Gastrocnemius medialis (tissue), 4 donors: ENCODE results near the gene SIAH1. TPM values are rescaled to one million over a fixed set of nuclear protein-coding genes. Genes with fewer than 3 reads are reported as not detected.
"Not testable (repeated sequence)": the region's sequence is repeated elsewhere in the genome, so short reads cannot be mapped to it uniquely, and the experiment has no call there.

Experiments used
- ATAC-seq, 2 donors: fragments of 150-250 bp; one replicate each; pipeline ENCODE4 v1.9.1; 2016
- DNase-seq, 2 donors: peaks; one replicate each; pipeline ENCODE4 v3.0.0-alpha.2; 2019
- H3K27ac ChIP-seq, 4 donors: fragments of 200-600 bp; sonication (generic); 1 replicate in 1 of 4; 2 replicates in 3 of 4; pipeline ENCODE4 v1.5.1; 2016 to 2018; ENCODE audit warnings: mild to moderate bottlenecking in 2 of 4, moderate library complexity in 1 of 4
- H3K27me3 ChIP-seq, 3 donors: fragments of 200-600 bp; sonication (generic) in 2 of 3; 1 replicate in 1 of 3; 2 replicates in 2 of 3; pipeline versions ENCODE4 v1.5.1 to v1.6.0; 2016 to 2019; ENCODE audit warnings: mild to moderate bottlenecking in 1 of 3, moderate library complexity in 1 of 3
- H3K36me3 ChIP-seq, 2 donors: fragments of 200-600 bp; sonication (generic) in 1 of 2; one replicate each; pipeline ENCODE4 v1.5.1; 2017 to 2018
- H3K4me1 ChIP-seq, 2 donors: fragments of 200-600 bp; sonication (generic) in 1 of 2; one replicate each; pipeline ENCODE4 v1.5.1; 2016 to 2017; ENCODE audit warnings: mild to moderate bottlenecking in 2 of 2
- H3K4me3 ChIP-seq, 4 donors: fragments of 200-600 bp; sonication (generic) in 3 of 4; 1 replicate in 1 of 4; 2 replicates in 3 of 4; pipeline ENCODE4 v1.5.1; 2016 to 2019; ENCODE audit warnings: mild to moderate bottlenecking in 2 of 4
- H3K9me3 ChIP-seq, 3 donors: fragments of 200-600 bp; sonication (generic) in 2 of 3; 1 replicate in 1 of 3; 2 replicates in 2 of 3; pipeline ENCODE4 v1.5.1; 2016 to 2019
- POLR2A ChIP-seq, 2 donors: fragments of 450-650 bp; IDR thresholded peaks; one replicate each; pipeline ENCODE4 v1.6.1; 2017; ENCODE audit warnings: antibody characterized with exemption in 2 of 2, mild to moderate bottlenecking in 2 of 2, moderate library complexity in 2 of 2
- in situ Hi-C, 4 donors: fragments of 200-750 bp; cut with MboI; loops; one replicate each; pipeline versions ENCODE4 v1.15.0 to v1.8.0; 2017; ENCODE audit warnings: low sequenced_read_pairs in 4 of 4
- intact Hi-C: fragments of 100-400 bp; cut with DNase I; formaldehyde crosslinking; loops from one replicate; pipeline ENCODE4 v1.15.1; 2023; ENCODE audit warnings: low total_unique reads
- total RNA-seq, 4 donors: library from RNA; depleted of rRNA; stranded (reverse); fragments of >200 nt; gene quantifications; one replicate each; pipeline versions ENCODE4 v1.1.0 to v1.2.3, GENCODE V29; 2016
- TF ChIP-seq, protein P1 (sequence below), 5 experiments: fragments of 450-650 bp in 3 of 5; fragments of 200-600 bp in 2 of 5; sonication (generic) in 2 of 5; IDR thresholded peaks in 4 of 5; conservative IDR thresholded peaks in 1 of 5; 1 replicate in 4 of 5; 2 replicates in 1 of 5; pipeline ENCODE4 v1.5.1; 2016 to 2019; ENCODE audit warnings: antibody characterized with exemption in 5 of 5, mild to moderate bottlenecking in 3 of 5, moderate library complexity in 3 of 5

SIAH1 gene
- total RNA-seq, 4 donors from 2014 or later: 19.9 to 21.0 (median 20.1) TPM

DNA sequence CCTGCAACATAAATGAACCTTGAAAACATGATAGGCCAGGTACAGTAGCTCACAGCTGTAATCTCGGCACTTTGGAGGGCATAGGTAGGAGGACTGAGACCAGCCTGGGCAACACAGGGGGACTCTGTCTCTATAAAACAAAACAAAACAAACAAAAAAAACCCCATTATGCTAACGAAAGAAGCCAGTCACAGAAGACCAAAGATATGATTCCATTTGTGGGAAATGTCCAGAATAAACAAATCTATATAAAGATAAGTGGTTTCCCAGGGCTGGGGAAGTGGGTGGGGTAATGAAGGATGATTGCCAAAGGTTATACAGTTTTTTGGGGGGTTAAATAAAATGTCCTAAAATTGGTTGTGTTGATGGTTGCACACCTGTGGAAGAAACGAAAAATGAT is 36.5 kb upstream of the SIAH1 start:
- in situ Hi-C loops (no loop called here), intact Hi-C loops (loop anchor here (5.0 kb wide), 1 partner anchor 534 kb away; no protein-coding TSS in a partner anchor)
- H3K27me3 ChIP-seq: no peaks in the 10 kb centered on the region
- TF ChIP-seq POLR2A (IDR thresholded peaks at IDR 0.05): no peak
- TF ChIP-seq, protein P1, sequence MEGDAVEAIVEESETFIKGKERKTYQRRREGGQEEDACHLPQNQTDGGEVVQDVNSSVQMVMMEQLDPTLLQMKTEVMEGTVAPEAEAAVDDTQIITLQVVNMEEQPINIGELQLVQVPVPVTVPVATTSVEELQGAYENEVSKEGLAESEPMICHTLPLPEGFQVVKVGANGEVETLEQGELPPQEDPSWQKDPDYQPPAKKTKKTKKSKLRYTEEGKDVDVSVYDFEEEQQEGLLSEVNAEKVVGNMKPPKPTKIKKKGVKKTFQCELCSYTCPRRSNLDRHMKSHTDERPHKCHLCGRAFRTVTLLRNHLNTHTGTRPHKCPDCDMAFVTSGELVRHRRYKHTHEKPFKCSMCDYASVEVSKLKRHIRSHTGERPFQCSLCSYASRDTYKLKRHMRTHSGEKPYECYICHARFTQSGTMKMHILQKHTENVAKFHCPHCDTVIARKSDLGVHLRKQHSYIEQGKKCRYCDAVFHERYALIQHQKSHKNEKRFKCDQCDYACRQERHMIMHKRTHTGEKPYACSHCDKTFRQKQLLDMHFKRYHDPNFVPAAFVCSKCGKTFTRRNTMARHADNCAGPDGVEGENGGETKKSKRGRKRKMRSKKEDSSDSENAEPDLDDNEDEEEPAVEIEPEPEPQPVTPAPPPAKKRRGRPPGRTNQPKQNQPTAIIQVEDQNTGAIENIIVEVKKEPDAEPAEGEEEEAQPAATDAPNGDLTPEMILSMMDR (IDR thresholded peaks at IDR 0.05 in 4 of 5, conservative IDR thresholded peaks at IDR 0.05 in 1 of 5): no peak
- no peak overlapping the region for H3K4me3 ChIP-seq
- no peaks in the 10 kb centered on the region for H3K9me3 ChIP-seq
- ATAC-seq (no peak), DNase-seq (no peak)
- H3K4me1 ChIP-seq: no peaks in the 10 kb centered on the region
- H3K27ac ChIP-seq: no peak overlapping the region
- no peaks in the 10 kb centered on the region for H3K36me3 ChIP-seq

DNA sequence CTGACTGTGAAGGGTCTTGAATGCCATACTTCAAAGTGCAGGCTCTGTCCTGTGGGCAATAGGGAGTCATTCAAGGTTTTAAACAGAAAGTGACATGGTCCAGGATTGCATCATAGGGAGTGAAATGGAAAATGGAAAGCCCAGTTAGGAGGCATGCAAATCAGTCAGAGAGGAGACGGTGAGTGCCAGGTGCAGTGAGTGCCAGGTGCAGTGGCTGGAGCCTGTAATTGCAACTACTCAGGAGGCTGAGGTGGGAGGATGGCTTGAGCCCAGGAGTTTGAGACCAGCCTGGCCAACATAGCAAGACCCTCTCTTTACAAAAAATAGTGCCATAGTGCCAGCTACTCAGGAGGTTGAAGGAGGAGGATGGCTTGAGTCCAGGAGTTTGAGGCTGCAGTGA is 35.2 kb upstream of the SIAH1 start:
- in situ Hi-C loops (no loop called here), intact Hi-C loops (loop anchor here (5.0 kb wide), 1 partner anchor 533 kb away; no protein-coding TSS in a partner anchor)
- H3K4me1 ChIP-seq: no peaks in the 10 kb centered on the region
- ATAC-seq: no peak
- H3K4me3 ChIP-seq: no peak overlapping the region
- no peak for TF ChIP-seq POLR2A (IDR thresholded peaks at IDR 0.05)
- TF ChIP-seq, protein P1 (IDR thresholded peaks at IDR 0.05 in 4 of 5, conservative IDR thresholded peaks at IDR 0.05 in 1 of 5): no peak
- no peaks in the 10 kb centered on the region for H3K36me3 ChIP-seq
- no peaks in the 10 kb centered on the region for H3K9me3 ChIP-seq
- no peaks in the 10 kb centered on the region for H3K27me3 ChIP-seq
- no peak for DNase-seq
- H3K27ac ChIP-seq: no peak overlapping the region

DNA sequence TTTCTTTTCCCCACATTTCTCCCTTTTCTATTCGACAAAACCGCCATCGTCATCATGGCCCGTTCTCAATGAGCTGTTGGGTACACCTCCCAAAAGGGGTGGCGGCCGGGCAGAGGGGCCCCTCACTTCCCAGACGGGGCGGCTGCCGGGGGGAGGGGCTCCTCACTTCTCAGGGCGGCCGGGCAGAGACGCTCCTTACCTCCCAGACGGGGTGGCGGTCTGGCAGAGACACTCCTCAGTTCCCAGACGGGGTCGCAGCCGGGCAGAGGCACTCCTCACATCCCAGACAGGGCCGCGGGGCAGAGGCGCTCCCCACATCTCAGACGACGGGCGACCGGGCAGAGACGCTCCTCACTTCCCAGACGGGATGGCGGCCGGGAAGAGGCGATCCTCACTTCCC is 31.4 kb upstream of the SIAH1 start:
- in situ Hi-C loops, H3K4me1 ChIP-seq, H3K27me3 ChIP-seq, H3K4me3 ChIP-seq, ATAC-seq, DNase-seq, H3K27ac ChIP-seq, H3K36me3 ChIP-seq, H3K9me3 ChIP-seq, intact Hi-C loops: not testable (repeated sequence)

DNA sequence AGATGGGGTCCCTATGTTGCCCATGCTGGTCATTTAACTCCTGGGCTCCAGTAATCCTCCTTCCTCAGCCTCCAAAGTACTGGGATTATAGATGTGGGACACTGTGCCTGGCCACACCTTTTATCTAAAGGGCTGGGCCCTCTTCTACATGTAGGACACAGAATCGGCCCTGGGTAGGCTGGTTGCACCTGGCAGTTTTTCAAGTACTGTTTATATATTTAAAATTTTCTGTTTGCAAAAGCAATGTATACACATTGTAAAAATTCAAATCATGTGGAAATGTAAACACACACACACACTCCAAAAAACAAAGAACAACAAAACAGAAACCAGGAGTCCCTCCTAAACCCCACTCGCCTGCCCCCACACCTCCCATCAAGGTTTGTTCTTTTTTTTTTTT is 28.1 kb upstream of the SIAH1 start:
- no peaks in the 10 kb centered on the region for H3K4me1 ChIP-seq
- H3K27ac ChIP-seq: no peak overlapping the region
- DNase-seq (no peak), ATAC-seq (no peak)
- TF ChIP-seq POLR2A (IDR thresholded peaks at IDR 0.05): no peak
- TF ChIP-seq, protein P1 (IDR thresholded peaks at IDR 0.05 in 4 of 5, conservative IDR thresholded peaks at IDR 0.05 in 1 of 5): no peak
- H3K27me3 ChIP-seq: no peaks in the 10 kb centered on the region
- H3K4me3 ChIP-seq: no peak overlapping the region
- H3K36me3 ChIP-seq: no peaks in the 10 kb centered on the region
- H3K9me3 ChIP-seq: no peaks in the 10 kb centered on the region
- intact Hi-C loops: no loop called here
- in situ Hi-C loops: no loop called here

DNA sequence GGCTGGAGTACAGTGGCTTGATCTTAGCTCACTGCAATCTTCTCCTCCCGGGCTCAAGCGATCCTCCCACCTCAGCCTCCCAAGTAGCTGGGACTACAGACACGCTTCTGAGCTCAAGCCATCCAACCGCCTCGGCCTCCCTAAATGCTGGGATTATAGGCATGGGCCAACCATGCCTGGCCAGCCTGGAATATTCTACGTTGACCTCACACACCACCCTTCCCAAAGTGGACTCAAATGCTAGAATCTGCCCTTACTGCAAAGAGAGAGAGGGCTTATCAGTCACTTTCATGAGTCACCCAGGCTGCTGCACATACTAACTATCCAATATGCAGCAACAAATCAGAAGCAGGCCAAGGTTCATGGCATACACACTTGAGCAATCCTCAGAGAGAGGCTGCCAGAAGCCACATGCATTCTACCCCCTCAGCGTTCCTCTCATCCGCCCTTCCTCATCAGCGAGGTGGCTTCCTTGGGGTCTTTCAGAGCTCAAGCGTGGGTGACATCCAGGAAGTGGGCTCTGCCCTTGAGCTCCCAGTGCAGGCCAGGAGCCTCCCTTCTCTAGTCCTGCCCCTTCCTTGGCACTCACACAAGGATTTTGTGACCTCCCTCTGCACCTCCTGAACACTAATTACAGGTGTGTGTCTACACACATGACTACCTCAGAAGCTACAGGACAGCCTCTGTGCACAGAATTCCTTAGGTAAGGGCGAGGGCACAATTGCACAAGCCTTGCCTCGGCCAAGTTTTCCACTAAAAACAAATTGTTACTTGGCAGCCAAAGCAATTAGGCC is 24.8 kb upstream of the SIAH1 start:
- no peaks in the 10 kb centered on the region for H3K9me3 ChIP-seq
- intact Hi-C loops: no loop called here
- no peak for ATAC-seq

More for the DNA sequence above, 24.8 kb upstream of the SIAH1 start:
- no peaks in the 10 kb centered on the region for H3K4me1 ChIP-seq
- DNase-seq: no peak
- no peak overlapping the region for H3K4me3 ChIP-seq
- in situ Hi-C loops: no loop called here
- no peak overlapping the region for H3K27ac ChIP-seq
- no peak for TF ChIP-seq POLR2A (IDR thresholded peaks at IDR 0.05)
- TF ChIP-seq, protein P1 (IDR thresholded peaks at IDR 0.05 in 4 of 5, conservative IDR thresholded peaks at IDR 0.05 in 1 of 5): no peak
- no peaks in the 10 kb centered on the region for H3K27me3 ChIP-seq
- no peaks in the 10 kb centered on the region for H3K36me3 ChIP-seq
